H1 (cell line): Measurements from ENCODE around the gene LHCGR. TPM values are rescaled to one million over a fixed set of nuclear protein-coding genes. Genes with fewer than 3 reads are reported as not detected.

Experiments used
- CTCF ChIA-PET: fragments of 300-600 bp; sonication (Branson Sonifier 250); formaldehyde crosslinking; loops from one replicate; lab custom pipeline; 2021; ENCODE audit not compliant: partially characterized antibody; lab: Charles Lee
- POLR2A ChIA-PET: fragments of 300-600 bp; sonication (Branson Sonifier 250); formaldehyde crosslinking; loops from one replicate; lab custom pipeline; 2021; ENCODE audit warnings: inconsistent platforms; ENCODE audit not compliant: partially characterized antibody; lab: Charles Lee
- DNase-seq, 2 experiments: peaks; one replicate each; pipeline versions ENCODE4 v3.0.0 to v3.0.0-alpha.2; 2010 to 2022; ENCODE audit warnings: low spot score in 2 of 2, low read depth in 1 of 2, mixed read lengths in 1 of 2
- FAIRE-seq: peaks from 2 replicates; lab custom pipeline; 2011; peaks lifted over from hg19 to GRCh38; lab: Jason Lieb, UNC
- H2AFZ ChIP-seq: 2 replicates; pipeline ENCODE4 v1.8.1; 2012; ENCODE audit warnings: low read length, inconsistent platforms
- H2AK5ac ChIP-seq: 2 replicates; pipeline ENCODE4 v1.6.1; 2013; ENCODE audit warnings: low read depth, low read length
- H2BK120ac ChIP-seq: replicated peaks from 2 replicates; pipeline ENCODE3; 2013; ENCODE audit warnings: low read depth, low read length, inconsistent platforms
- H2BK12ac ChIP-seq: 2 replicates; pipeline ENCODE4 v1.6.1; 2013; ENCODE audit warnings: low read depth, low read length
- H2BK15ac ChIP-seq: 2 replicates; pipeline ENCODE4 v1.6.1; 2013; ENCODE audit warnings: low read length
- H2BK20ac ChIP-seq: 2 replicates; pipeline ENCODE4 v1.6.1; 2013; ENCODE audit warnings: low read length
- H2BK5ac ChIP-seq: 2 replicates; pipeline ENCODE4 v1.6.1; 2013; ENCODE audit warnings: low read depth, low read length
- H3K14ac ChIP-seq: 2 replicates; pipeline ENCODE4 v1.6.1; 2013; ENCODE audit warnings: inconsistent platforms; ENCODE audit not compliant: insufficient read length
- H3K18ac ChIP-seq: 2 replicates; pipeline ENCODE4 v1.6.1; 2013; ENCODE audit warnings: low read length; ENCODE audit errors: extremely low read depth
- H3K23ac ChIP-seq: 2 replicates; pipeline ENCODE4 v1.6.1; 2013; ENCODE audit warnings: inconsistent platforms; ENCODE audit not compliant: insufficient read length
- H3K23me2 ChIP-seq: 2 replicates; pipeline ENCODE4 v1.6.1; 2013; ENCODE audit warnings: low read depth, low read length
- H3K27ac ChIP-seq: 2 replicates; pipeline ENCODE4 v1.6.1; 2011; ENCODE audit warnings: low read depth, low read length, inconsistent platforms
- H3K27me3 ChIP-seq, 4 experiments: replicated peaks in 1 of 4; 1 replicate in 1 of 4; 2 replicates in 3 of 4; pipeline versions ENCODE4 v1.6.1 to v1.8.1; 2011 to 2013; ENCODE audit warnings: low read length in 3 of 4, mild to moderate bottlenecking in 3 of 4, inconsistent platforms in 2 of 4, mixed read lengths in 2 of 4, moderate library complexity in 1 of 4; ENCODE audit not compliant: control insufficient read depth in 3 of 4, insufficient read depth in 3 of 4; ENCODE audit errors: extremely low read depth in 1 of 4
- H3K36me3 ChIP-seq, 4 experiments: 2 replicates each; pipeline versions ENCODE4 v1.6.1 to v1.8.1; 2011 to 2013; ENCODE audit warnings: mild to moderate bottlenecking in 4 of 4, low read length in 3 of 4, moderate library complexity in 2 of 4, control low read depth in 1 of 4, inconsistent platforms in 1 of 4; ENCODE audit not compliant: insufficient read depth in 4 of 4, control insufficient read depth in 2 of 4
- H3K4ac ChIP-seq: replicated peaks from 2 replicates; pipeline ENCODE3; 2013; ENCODE audit warnings: low read length, low read depth, mixed read lengths, inconsistent platforms; ENCODE audit not compliant: insufficient read length
- H3K4me1 ChIP-seq, 4 experiments: replicated peaks in 1 of 4; 1 replicate in 1 of 4; 2 replicates in 3 of 4; pipeline versions ENCODE4 v1.6.1 to v1.8.1; 2011 to 2013; ENCODE audit warnings: low read length in 3 of 4, inconsistent platforms in 2 of 4, mixed read lengths in 1 of 4; ENCODE audit not compliant: insufficient read depth in 4 of 4, control insufficient read depth in 3 of 4
- H3K4me2 ChIP-seq, 2 experiments: 2 replicates each; pipeline versions ENCODE4 v1.6.1 to v1.8.1; 2011 to 2013; ENCODE audit warnings: low read depth in 2 of 2, low read length in 2 of 2, control low read depth in 1 of 2, inconsistent platforms in 1 of 2, mild to moderate bottlenecking in 1 of 2; ENCODE audit not compliant: insufficient read depth in 1 of 2
- H3K4me3 ChIP-seq, 4 experiments: fragments of 200-600, 300-600 bp in 1 of 4; sonication (generic), shearing (Covaris generic), sonication (Bioruptor Twin) in 1 of 4; 2 replicates each; pipeline versions ENCODE4 v1.5.1 to v1.8.1; 2011 to 2016; ENCODE audit warnings: low read length in 4 of 4, low read depth in 3 of 4, control low read depth in 2 of 4, inconsistent platforms in 2 of 4, mild to moderate bottlenecking in 2 of 4, mixed read lengths in 1 of 4, moderate library complexity in 1 of 4; ENCODE audit not compliant: insufficient read depth in 2 of 4; ENCODE audit errors: extremely low read depth in 1 of 4
- H3K56ac ChIP-seq: replicated peaks from 2 replicates; pipeline ENCODE3; 2013; ENCODE audit warnings: low read depth, mild to moderate bottlenecking, mixed read lengths, low read length, inconsistent platforms; ENCODE audit not compliant: insufficient read length
- H3K79me1 ChIP-seq: 2 replicates; pipeline ENCODE4 v1.6.1; 2013; ENCODE audit warnings: low read depth, low read length, control low read depth
- H3K79me2 ChIP-seq, 2 experiments: 2 replicates each; pipeline versions ENCODE4 v1.6.1 to v1.8.1; 2012 to 2013; ENCODE audit warnings: low read length in 2 of 2, mild to moderate bottlenecking in 2 of 2, inconsistent platforms in 1 of 2; ENCODE audit not compliant: insufficient read depth in 2 of 2, control insufficient read depth in 1 of 2
- H3K9ac ChIP-seq, 4 experiments: replicated peaks in 1 of 4; 1 replicate in 1 of 4; 2 replicates in 3 of 4; pipeline versions ENCODE4 v1.6.1 to v1.8.1; 2011 to 2013; ENCODE audit warnings: low read depth in 3 of 4, low read length in 3 of 4, control low read depth in 2 of 4, mild to moderate bottlenecking in 2 of 4, moderate library complexity in 2 of 4, inconsistent platforms in 1 of 4; ENCODE audit errors: extremely low read depth in 1 of 4
- H3K9me3 ChIP-seq, 2 experiments: 2 replicates each; pipeline versions ENCODE4 v1.6.1 to v1.8.1; 2012 to 2013; ENCODE audit warnings: mild to moderate bottlenecking in 2 of 2, moderate library complexity in 2 of 2, control low read depth in 1 of 2, inconsistent platforms in 1 of 2, low read depth in 1 of 2, low read length in 1 of 2, mixed read lengths in 1 of 2; ENCODE audit not compliant: insufficient read depth in 2 of 2
- H4K20me1 ChIP-seq, 2 experiments: replicated peaks in 1 of 2; 2 replicates each; pipeline versions ENCODE3 to v1.8.1; 2011 to 2013; ENCODE audit warnings: inconsistent platforms in 2 of 2, low read length in 2 of 2, mild to moderate bottlenecking in 1 of 2; ENCODE audit not compliant: insufficient read depth in 2 of 2, control insufficient read depth in 1 of 2
- H4K5ac ChIP-seq: 2 replicates; pipeline ENCODE4 v1.6.1; 2013; ENCODE audit warnings: low read length, low read depth, mixed read lengths, inconsistent platforms; ENCODE audit not compliant: insufficient read length
- H4K8ac ChIP-seq: 2 replicates; pipeline ENCODE4 v1.8.0; 2013; ENCODE audit warnings: mild to moderate bottlenecking, moderate library complexity, low read length, inconsistent platforms; ENCODE audit not compliant: insufficient read depth; ENCODE audit errors: extremely low read depth
- H4K91ac ChIP-seq: replicated peaks from 2 replicates; pipeline ENCODE3; 2013; ENCODE audit warnings: low read length, mixed read lengths, inconsistent platforms; ENCODE audit not compliant: insufficient read length
- CBX5 ChIP-seq: fragments of 300-800, 300-1000 bp; sonication (generic); IDR thresholded peaks from 2 replicates; pipeline ENCODE4 v1.7.1; 2016; ENCODE audit warnings: antibody characterized with exemption, low read length, low read depth
- JUND ChIP-seq: IDR thresholded peaks from 2 replicates; pipeline ENCODE4 v1.6.1; 2011; ENCODE audit warnings: mild to moderate bottlenecking, improper control_type of control experiment, low read length
- KDM4A ChIP-seq: IDR thresholded peaks from one replicate; pipeline ENCODE4 v1.7.1; 2012; ENCODE audit warnings: low read depth, mild to moderate bottlenecking, moderate library complexity, low read length, inconsistent platforms; ENCODE audit not compliant: severe bottlenecking
- RBBP5 ChIP-seq: IDR thresholded peaks from 2 replicates; pipeline ENCODE4 v1.7.1; 2012; ENCODE audit warnings: low read depth, mild to moderate bottlenecking, inconsistent platforms, low read length, moderate library complexity, borderline replicate concordance
- SIRT6 ChIP-seq: IDR thresholded peaks from one replicate; pipeline ENCODE4 v1.7.1; 2012; ENCODE audit warnings: low read length, inconsistent platforms
- SRF ChIP-seq: IDR thresholded peaks from 2 replicates; pipeline ENCODE4 v1.6.1; 2011; ENCODE audit warnings: mild to moderate bottlenecking, low read depth, low read length, moderate library complexity
- YY1 ChIP-seq: IDR thresholded peaks from 2 replicates; pipeline ENCODE4 v1.6.1; 2011; ENCODE audit warnings: low read depth, mild to moderate bottlenecking, low read length
- WGBS, 2 experiments: shearing (Covaris generic) in 1 of 2; methylation state at CpG; one replicate each; pipeline versions ENCODE4 v1.1.6 to v1.1.7; 2013 to 2015; ENCODE audit warnings: low lambda C conversion rate in 2 of 2, mixed read lengths in 2 of 2, inconsistent platforms in 1 of 2, low coverage in 1 of 2, missing lambda C conversion rate in 1 of 2; ENCODE audit not compliant: insufficient replicate concordance in 2 of 2, insufficient coverage in 1 of 2, insufficient read length in 1 of 2; ENCODE audit errors: extremely low coverage in 1 of 2, missing lambda C conversion rate in 1 of 2; 5-methylcytosine and 5-hydroxymethylcytosine counted together
- polyA plus RNA-seq, 7 experiments: library from polyadenylated mRNA; depleted of rRNA in 3 of 7; stranded (reverse) in 5 of 7; unstranded in 2 of 7; fragments of >200 nt in 5 of 7; fragments of 200-250 nt in 2 of 7; gene quantifications; 1 replicate in 5 of 7; 2 replicates in 1 of 7; 4 replicates in 1 of 7; pipeline versions ENCODE4 v1.2.1 to v1.2.3, GENCODE V29; 2011 to 2013; ENCODE audit warnings: missing spikeins in 2 of 7, mixed read lengths in 2 of 7
- total RNA-seq: library from RNA; stranded (reverse); fragmentation: NEBNext Ultra II Directional; extraction: Animal tissue kit (Norgen Biotek cat#: 25700); gene quantifications from 2 replicates; pipeline ENCODE4 v1.2.1, GENCODE V29; 2021

LHCGR gene
- total and polyA plus RNA-seq, 2 of the 8 experiments (the other 6 are each of a cell fraction or from before 2014, with no cell fraction given): 0.30 to 0.73 TPM

DNA sequence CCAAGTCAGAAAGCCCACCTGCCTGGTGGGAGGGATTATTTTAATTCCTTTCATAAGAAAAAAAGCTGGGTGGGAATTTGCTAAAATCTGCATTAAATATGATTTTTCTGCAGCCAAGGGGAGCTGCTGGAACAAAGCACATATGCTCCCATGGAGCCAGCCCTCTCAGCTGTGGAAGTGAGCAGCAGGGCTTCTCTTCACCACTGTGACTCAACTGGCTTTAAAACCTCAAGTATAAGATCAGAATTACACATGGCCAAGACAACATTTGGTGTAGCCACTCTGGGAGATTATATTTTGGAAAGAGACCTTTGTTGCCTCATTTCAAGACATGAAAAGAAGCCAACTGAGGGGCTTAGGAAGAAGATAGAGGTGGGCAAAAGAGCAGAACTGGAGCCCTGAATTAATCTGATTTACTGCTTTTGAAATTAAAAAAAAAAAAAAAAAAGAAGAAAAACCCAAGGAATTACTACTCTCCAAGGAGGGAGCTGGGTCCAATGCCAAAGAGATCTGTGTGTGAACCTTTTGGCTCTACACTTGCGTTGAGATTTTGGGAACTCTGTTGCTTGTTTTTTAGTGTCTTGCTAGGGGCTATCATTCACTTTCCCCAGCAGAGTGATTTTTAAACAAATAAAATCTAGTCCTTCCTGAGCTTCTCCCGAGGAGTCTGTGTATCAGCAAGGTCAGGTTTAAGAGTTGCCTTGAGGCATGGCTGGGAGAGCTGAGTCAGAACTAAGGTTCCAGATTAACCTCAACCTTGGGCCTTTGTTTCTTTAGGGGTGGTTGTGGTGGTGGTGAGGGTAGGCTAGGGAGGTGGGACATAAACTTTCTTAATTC, 6.0 kb downstream of the LHCGR start:
- Histone ChIP-seq H4K91ac (no peak overlapping the region), H2BK5ac (no peak overlapping the region), H2AFZ (peak overlapping the region; percentile 21; the same call in 1 of the 2 replicates), H3K4me2 (no peak overlapping the region), H3K27ac (no peak overlapping the region), H3K14ac (no peak overlapping the region), H3K79me1 (no peaks in the 10 kb centered on the region), H3K9me3 (no peaks in the 10 kb centered on the region), H3K9ac (no peak overlapping the region), H3K23me2 (no peaks in the 10 kb centered on the region), H3K4me1 (peaks cover 0 to 4% (median 3%) of the 10 kb centered on the region in 4 experiments; a peak in 2 of 7 replicates), H3K23ac (no peak overlapping the region), H2BK12ac (no peak overlapping the region), H2BK20ac (no peak overlapping the region), H3K79me2 (no peaks in the 10 kb centered on the region), H2AK5ac (no peak overlapping the region), H2BK15ac (no peak overlapping the region), H2BK120ac (no peak overlapping the region), H3K56ac (no peak overlapping the region), H4K20me1 (no peaks in the 10 kb centered on the region), H3K27me3 (no peaks in the 10 kb centered on the region; a peak in 1 of 7 replicates), H3K4ac (no peak overlapping the region), H3K4me3 (no peak overlapping the region), H3K18ac (no peak overlapping the region), H4K5ac (no peak overlapping the region), H3K36me3 (no peaks in the 10 kb centered on the region), H4K8ac (no peak overlapping the region)
- ChIA-PET POLR2A (interaction anchor here (0.8 kb wide), 1 partner anchor 9 kb away, joined by 3 read pairs; no protein-coding TSS in a partner anchor), CTCF (no interaction called here)
- TF ChIP-seq YY1 (no peak), JUND (no peak), RBBP5 (no peak), KDM4A (no peak), SIRT6 (no peak), CBX5 (no peak), SRF (no peak)
- WGBS, 2 experiments: 88% methylated on average over 2 of the region's 2 CpGs; no CpG with 5 or more reads in 1 of the 2 experiments
- no peak for DNase-seq
- no peak for FAIRE-seq
